HG02763 (cell line): Measurements from ENCODE around the gene DDX51.
"Not testable (repeated sequence)": the region's sequence is repeated elsewhere in the genome, so short reads cannot be mapped to it uniquely, and the experiment has no call there.

Source experiments
- ATAC-seq: cut with Tn5 transposase; IDR thresholded peaks from one replicate; pipeline ENCODE4 v1.9.1; 2021; ENCODE audit warnings: mild to moderate bottlenecking, moderate library complexity; ENCODE audit not compliant: unreplicated experiment

Gene DDX51

DNA sequence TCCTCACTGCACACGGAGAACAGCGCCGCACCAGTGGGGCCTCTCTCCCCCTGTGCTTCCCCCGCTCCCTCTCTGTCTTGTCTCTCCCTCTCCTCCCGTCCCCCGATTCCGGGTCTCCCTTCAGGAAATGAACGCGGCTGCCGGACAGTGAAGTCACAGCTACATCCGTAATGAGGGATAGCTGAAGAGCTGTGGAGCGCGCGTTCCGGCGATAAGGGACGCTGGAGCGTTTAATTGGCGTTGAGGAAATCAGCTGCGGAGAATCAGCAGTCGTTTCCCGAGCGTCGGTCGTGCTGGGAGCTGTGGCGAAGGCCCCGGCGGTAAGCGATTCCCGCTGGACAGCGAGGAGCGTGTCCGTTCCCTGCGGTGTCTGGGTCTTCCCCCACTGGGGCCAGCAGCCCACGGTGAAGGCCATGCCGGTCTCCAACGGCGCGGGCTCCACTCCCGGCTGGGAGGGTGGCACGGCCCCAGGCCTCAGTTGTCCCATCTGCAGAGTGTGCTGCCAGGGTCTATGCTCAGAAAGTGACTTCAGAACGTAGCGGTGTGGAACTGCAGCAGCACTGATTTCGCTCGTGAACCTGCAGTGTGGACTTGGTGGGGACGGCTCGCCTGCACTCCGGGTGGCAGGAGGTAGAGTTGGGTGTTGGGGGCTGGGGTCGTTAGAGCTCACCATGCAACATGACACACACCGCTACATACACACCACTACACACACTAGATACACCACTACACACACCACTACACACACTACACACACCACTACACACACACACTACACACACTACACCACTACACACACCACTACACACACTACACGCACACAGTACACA is 11.0 kb upstream of the DDX51 start:
- no peak for ATAC-seq

GRCh38 chr12:132154341-132154761 is 10.2 kb upstream of the DDX51 start:
- ATAC-seq = no peak

DNA sequence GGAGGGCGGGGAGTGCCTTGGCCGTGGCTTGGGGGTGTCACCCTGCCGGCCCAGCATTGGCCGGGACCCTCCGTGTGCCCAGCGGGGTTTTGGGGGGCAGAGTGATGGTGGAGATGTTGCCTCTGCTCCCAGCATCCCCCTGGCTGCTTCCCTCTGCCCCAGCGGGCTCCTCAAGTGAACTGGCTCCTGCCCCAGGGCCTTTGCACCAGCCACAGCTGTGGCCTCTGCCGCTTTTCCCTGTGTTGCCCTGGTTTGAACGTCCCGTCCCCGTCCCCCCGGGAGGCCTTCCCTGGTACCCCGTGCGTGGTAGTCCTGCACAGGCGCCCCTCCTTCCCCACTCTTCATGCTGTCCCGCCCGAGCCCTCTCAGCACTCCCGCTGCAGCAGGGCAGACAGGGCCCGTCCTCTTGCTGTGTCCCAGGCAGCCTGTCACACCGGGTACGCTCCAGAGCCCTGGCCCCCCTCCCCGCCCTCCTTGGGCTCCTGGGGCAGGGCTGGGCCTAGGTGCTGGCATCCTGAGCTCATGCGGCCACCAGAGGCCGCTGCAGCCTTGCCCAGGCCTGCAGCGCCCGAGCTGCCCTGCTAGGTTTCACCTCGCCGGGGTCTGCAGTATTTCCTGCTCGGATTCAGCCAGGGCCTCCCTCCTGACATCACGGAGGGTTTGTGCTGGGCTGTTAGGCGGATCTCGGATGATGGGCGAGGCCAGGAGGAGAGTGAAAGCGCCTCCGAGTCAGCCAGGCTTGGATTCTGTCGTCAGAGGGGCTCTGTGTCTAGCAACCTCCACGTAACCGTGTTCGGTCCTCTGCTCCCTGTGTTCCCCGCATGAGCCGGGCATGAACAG is 9.6 kb upstream of the DDX51 start:
- peak; percentile 67 for ATAC-seq

DNA sequence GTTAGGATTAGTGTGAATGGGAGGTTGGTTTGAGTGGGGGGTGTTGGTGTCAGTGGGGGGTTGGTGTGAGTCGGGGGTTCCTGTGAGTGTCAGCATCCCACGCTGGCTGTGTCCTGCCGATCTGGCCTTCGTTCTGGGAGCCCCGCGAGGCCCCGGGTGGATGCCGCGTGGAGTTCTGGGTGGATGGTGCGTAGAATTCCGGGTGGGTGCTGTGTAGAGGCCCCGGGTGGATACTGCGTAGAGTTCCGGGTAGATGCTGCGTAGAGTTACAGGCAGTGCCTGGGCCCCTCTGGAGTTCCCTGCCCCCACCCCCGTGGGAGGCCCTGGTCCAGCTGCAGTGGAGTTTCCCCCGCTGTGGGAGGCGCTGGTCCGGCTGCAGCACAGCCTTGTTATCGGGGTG is 8.8 kb upstream of the DDX51 start:
- no peak for ATAC-seq

GRCh38 chr12:132152411-132152821 is 8.3 kb upstream of the DDX51 start:
- no peak for ATAC-seq

- no peak for ATAC-seq
Observed at GRCh38 chr12:132151766-132152410, 7.8 kb upstream of the DDX51 start.

DNA sequence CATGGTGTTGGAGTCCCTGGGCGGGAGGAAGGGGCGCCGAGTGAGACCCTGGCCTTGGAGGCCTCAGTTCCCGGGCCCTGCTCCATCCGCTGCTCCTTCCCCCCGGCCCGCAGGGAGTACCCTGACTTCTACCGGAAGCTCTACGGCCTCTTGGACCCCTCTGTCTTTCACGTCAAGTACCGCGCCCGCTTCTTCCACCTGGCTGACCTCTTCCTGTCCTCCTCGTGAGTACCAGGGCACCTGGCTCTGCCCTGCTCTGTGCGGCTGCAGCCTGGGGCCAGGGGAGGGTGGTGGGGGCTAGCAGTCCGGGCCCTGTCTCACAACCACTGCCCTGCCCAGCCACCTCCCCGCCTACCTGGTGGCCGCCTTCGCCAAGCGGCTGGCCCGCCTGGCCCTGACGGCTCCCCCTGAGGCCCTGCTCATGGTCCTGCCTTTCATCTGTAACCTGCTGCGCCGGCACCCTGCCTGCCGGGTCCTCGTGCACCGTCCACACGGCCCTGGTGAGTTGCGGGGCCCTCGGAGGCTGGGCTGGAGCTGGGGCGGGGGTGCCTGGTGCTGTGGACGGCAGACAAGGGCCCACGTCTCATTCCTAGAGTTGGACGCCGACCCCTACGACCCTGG is 7.1 kb upstream of the DDX51 start:
- ATAC-seq = no peak

GRCh38 chr12:132150780-132151144 is 6.6 kb upstream of the DDX51 start:
- no peak for ATAC-seq

DNA sequence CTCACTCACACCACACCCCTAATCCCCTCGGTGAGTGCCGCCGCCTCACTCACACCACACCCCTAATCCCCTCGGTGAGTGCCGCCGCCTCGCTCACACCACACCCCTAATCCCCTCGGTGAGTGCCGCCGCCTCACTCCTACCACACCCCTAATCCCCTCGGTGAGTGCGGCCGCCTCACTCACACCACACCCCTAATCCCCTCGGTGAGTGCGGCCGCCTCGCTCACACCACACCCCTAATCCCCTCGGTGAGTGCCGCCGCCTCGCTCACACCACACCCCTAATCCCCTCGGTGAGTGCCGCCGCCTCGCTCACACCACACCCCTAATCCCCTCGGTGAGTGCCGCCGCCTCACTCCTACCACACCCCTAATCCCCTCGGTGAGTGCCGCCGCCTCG is 5.4 kb upstream of the DDX51 start:
- not testable (repeated sequence) for ATAC-seq

GRCh38 chr12:132148368-132149045 is 4.4 kb upstream of the DDX51 start:
- no peak for ATAC-seq

- ATAC-seq = no peak
Observed at GRCh38 chr12:132147423-132148367, 3.6 kb upstream of the DDX51 start.

DNA sequence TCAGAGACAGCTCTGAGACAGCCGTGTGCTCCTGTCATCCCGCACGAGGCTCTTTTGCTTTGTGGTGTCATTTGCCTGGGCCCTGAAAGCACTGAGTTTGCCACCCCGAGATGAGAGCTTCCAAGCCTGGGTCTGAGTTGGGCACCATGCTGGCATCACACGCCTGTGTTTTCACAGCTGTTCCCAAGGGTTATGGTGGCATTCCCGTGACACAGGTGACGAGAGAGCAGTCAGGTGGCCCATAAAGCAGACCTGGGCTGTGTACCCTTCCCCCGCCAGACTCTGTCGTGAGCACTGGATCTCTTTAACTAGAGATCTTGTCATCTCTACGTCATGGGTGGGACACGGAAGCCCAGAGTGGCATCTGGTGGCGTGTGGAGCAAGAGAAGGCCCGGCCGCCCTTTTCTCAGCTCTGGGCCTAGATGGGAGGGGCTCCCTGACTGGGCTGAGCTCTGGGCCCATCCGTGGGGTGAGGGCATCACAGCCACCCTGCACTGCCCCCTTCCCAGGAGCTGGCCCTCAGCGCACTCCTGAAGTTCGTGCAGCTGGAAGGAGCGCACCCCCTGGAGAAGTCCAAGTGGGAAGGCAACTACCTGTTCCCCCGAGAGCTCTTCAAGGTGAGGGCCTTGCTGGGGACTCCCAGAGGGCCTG is 2.8 kb upstream of the DDX51 start:
- ATAC-seq = no peak

- no peak for ATAC-seq
Observed at GRCh38 chr12:132146098-132146497, 2.0 kb upstream of the DDX51 start.

DNA sequence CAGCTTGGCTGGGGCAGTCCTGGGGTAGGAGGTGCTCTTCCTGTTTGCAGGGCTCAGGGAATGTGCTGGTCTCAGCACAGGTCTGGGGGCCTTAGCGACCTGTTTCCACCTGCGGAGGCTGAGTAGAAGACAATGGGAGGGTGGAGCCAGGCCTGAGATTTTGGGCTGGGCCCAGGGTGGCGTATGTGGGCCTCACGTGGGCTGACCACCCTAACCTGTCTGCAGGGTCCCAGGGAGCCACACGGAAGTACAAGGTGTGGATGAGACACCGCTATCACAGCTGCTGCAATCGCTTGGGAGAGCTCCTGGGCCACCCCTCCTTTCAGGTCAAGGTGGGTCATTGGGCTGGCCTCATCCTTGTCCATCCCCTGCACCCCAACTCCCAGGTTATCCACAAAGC is 1.2 kb upstream of the DDX51 start:
- no peak for ATAC-seq

DNA sequence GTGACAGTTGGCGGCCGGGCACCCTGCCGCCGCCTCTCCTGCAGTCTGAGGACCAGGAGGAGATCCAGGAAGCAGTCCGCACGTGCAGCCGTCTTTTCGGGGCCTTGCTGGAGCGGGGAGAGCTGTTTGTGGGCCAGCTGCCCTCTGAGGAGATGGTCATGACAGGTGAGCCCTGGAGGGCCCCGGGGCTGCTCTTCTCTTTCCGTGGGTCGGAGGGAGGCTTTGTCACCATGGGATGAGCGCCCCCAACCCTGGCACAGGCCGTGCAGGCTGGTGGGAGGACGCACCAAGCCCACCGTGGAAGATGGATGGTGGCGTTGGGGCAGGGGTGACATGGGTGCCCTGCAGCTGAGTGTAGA is 670 bp upstream of the DDX51 start:
- peak; percentile 5 for ATAC-seq

DNA sequence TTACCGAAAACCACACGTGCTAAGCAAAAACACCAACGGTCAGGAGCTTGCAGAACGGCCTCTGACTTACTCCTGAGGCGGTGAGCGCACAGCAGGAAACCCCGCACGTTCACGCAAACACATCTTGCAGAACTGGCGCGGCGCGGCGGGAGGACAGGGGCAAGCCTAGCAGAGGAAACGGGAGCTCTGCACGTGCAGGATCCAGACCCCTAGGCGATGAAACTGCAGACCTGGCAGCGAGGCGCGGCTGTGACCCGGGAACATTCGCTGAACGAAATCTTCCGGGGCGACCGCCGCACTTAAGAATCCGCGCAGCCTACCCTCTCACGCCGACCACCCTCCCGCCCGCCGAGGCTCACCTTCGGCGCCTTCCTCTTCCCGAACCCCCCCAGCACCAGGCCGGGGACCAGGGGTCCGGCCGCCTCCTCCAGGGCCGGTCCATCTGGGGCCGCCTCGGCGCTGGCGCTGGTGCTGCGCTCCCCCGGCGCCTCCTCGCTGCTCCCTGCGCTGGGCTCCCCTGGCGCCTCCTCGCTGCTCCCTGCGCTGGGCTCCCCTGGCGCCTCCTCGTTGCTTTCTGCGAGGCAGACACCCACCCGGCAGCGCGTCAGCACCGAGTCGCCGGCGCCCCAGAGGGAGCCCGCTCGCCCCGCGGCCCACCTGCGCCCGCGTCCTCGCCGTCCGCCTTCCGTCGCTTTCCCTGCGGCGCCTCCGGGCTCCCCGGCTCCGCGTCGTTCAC is 615 bp downstream of the DDX51 start:
- peak; percentile 10 for ATAC-seq

DNA sequence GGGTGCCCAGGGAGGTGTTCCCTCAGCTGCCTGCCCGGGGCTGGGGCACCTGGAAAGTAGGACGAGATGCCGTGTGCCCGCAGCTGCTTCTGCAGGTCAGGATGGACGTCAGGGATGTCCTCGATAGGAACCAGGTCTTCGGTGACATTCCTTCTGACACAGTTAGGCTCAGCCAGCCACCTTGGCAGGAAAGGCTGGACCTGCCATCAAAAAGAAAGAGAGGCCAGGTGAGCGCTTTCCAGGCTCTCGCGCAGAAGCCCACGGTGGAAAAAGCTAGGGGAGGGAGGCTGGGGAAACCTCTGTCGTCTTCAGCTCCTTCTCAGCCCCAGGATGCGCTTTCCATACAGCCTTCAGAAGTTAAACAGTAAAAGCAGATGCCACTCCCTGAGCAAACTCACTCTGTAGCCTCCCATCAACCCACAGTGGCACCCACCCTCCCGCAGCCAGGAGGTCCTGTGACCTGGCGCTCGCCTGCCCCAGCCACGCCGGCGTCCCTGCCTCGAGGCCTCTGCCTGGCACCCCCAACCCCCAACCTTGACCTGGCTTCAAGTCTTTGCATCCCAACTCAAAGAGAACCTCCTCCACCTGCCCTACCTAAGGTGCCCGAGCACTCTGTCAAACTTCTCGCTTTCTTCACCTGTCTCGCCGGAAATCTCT is 1.3 kb downstream of the DDX51 start:
- no peak for ATAC-seq
